ENCODE results near the gene CXCL17. TPM values are rescaled to one million over a fixed set of nuclear protein-coding genes. Genes with fewer than 3 reads are reported as not detected.

Gene CXCL17
- total RNA-seq, 1 donor from 2014 or later, result not detected

- intact Hi-C loops (cut with micrococcal nuclease), result loop anchor here (1.0 kb wide), 1 partner anchor 293 kb away; no protein-coding TSS in a partner anchor
Measured at GRCh38 chr19:42401365-42402303, 41.1 kb downstream of the CXCL17 start.

GRCh38 chr19:42400404-42400803 is 42.3 kb downstream of the CXCL17 start:
- intact Hi-C loops (cut with micrococcal nuclease), result no loop called here

- intact Hi-C loops (cut with micrococcal nuclease), result loop anchor here (2.0 to 5.0 kb wide), 2 partner anchors 25 to 70 kb away; partner anchors contain the start of gene MEGF8
Measured at GRCh38 chr19:42397263-42398166, 45.2 kb downstream of the CXCL17 start.

GRCh38 chr19:42396381-42397262 is 46.1 kb downstream of the CXCL17 start:
- intact Hi-C loops (cut with micrococcal nuclease), result loop anchor here (2.0 to 5.0 kb wide), 2 partner anchors 26 to 69 kb away; partner anchors contain the start of gene MEGF8

GRCh38 chr19:42394751-42395150 is 48.0 kb downstream of the CXCL17 start:
- intact Hi-C loops (cut with micrococcal nuclease), result loop anchor here (5.0 kb wide), 1 partner anchor 67 kb away; the partner anchor contains the start of gene MEGF8

- intact Hi-C loops (cut with micrococcal nuclease), result no loop called here
Measured at GRCh38 chr19:42392165-42392564, 50.6 kb downstream of the CXCL17 start.

GRCh38 chr19:42389899-42390298 is 52.8 kb downstream of the CXCL17 start, which contains the start of gene CNFN:
TSS of gene CNFN (minus strand) at chr19:42390297. CDS start at chr19:42389037, 1,260 bp downstream.
- intact Hi-C loops (cut with micrococcal nuclease), result no loop called here

GRCh38 chr19:42388851-42389489 is 53.8 kb downstream of the CXCL17 start:
- intact Hi-C loops (cut with micrococcal nuclease), result no loop called here

- intact Hi-C loops (cut with micrococcal nuclease), result no loop called here
Measured at GRCh38 chr19:42386974-42387707, 55.6 kb downstream of the CXCL17 start.

- intact Hi-C loops (cut with micrococcal nuclease), result no loop called here
Measured at GRCh38 chr19:42380155-42380554, 62.6 kb downstream of the CXCL17 start.

Other genes with a start within 250 kb of the CXCL17 start
- gene DEDD2, start 225.3 kb downstream of the CXCL17 start, total RNA-seq, result 40.3 and 40.4 TPM in 2 replicates
- 18.4 and 20.0 TPM in 2 replicates for gene ZNF526, start 222.6 kb downstream of the CXCL17 start, total RNA-seq
- 49.1 and 49.4 TPM in 2 replicates for gene GSK3A, start 200.3 kb downstream of the CXCL17 start, total RNA-seq
- 36.2 and 41.4 TPM in 2 replicates for gene ERF, start 187.8 kb downstream of the CXCL17 start, total RNA-seq
- gene CIC, start 173.7 kb downstream of the CXCL17 start, total RNA-seq, result 70.0 and 71.8 TPM in 2 replicates
- 0.64 TPM in 2 replicates for gene PRR19, start 140.8 kb downstream of the CXCL17 start, total RNA-seq
- gene PAFAH1B3, start 140.3 kb downstream of the CXCL17 start, total RNA-seq, result 40.5 and 45.8 TPM in 2 replicates
- gene TMEM145, start 129.6 kb downstream of the CXCL17 start, total RNA-seq, result 0.77 TPM in 1 of 2 replicates, not detected in the other
- 4.2 and 5.0 TPM in 2 replicates for gene MEGF8, start 117.3 kb downstream of the CXCL17 start, total RNA-seq
- gene CNFN, start 52.6 kb downstream of the CXCL17 start, total RNA-seq, result 0.34 TPM in 1 of 2 replicates, not detected in the other
- 29.1 and 30.5 TPM in 2 replicates for gene LIPE, start 15.6 kb downstream of the CXCL17 start, total RNA-seq
- gene CEACAM1, start 85.5 kb upstream of the CXCL17 start, total RNA-seq, result 26.9 and 27.6 TPM in 2 replicates
- not detected in 2 replicates for gene CEACAM8, start 152.0 kb upstream of the CXCL17 start, total RNA-seq